GM10266 (cell line): ENCODE measurements around the gene KAT2B.

Experiments used
- DNase-seq: peaks from one replicate; pipeline ENCODE4 v3.0.0; 2012; ENCODE audit errors: extremely low spot score
- CTCF ChIP-seq: IDR thresholded peaks from 2 replicates; pipeline ENCODE4 v1.5.1; 2012; ENCODE audit warnings: mild to moderate bottlenecking, low read depth; ENCODE audit not compliant: control insufficient read depth, insufficient read depth; ENCODE audit errors: missing control alignments

Gene KAT2B

DNA sequence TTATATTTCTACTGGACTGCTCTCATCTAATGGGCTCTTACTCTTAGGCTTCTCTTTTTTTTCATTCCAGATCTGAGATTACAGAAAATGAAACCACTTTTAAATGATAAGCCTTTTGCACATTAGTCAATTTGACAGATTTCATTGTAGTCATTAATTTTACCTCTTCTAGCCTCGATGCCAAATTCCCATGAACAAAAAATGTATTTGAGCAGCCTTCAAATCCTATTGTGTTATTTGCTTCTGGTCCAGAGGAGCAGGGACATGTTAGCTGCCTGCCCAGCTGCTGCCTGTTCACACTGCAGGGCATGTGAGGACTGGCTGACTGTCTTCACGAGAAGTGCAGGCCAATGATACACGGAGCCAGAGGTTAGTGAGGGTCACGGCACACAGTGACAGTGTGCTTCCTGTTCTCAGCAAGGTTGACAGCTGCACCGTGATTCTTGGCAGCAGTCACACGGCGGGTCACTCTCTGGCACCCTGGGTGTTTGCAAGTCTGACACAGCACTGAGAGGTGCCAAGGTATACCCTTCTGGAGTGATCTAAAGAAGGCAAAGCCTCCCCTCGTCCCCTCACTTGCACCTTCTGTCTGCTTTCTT, 40.8 kb downstream of the KAT2B start:
- no peak for TF ChIP-seq CTCF
- peak; percentile 25 for DNase-seq

GRCh38 chr3:20083253-20083652, 43.0 kb downstream of the KAT2B start:
- DNase-seq: no peak
- TF ChIP-seq CTCF: no peak

GRCh38 chr3:20083953-20084352, 43.7 kb downstream of the KAT2B start:
- no peak for DNase-seq
- no peak for TF ChIP-seq CTCF

DNA sequence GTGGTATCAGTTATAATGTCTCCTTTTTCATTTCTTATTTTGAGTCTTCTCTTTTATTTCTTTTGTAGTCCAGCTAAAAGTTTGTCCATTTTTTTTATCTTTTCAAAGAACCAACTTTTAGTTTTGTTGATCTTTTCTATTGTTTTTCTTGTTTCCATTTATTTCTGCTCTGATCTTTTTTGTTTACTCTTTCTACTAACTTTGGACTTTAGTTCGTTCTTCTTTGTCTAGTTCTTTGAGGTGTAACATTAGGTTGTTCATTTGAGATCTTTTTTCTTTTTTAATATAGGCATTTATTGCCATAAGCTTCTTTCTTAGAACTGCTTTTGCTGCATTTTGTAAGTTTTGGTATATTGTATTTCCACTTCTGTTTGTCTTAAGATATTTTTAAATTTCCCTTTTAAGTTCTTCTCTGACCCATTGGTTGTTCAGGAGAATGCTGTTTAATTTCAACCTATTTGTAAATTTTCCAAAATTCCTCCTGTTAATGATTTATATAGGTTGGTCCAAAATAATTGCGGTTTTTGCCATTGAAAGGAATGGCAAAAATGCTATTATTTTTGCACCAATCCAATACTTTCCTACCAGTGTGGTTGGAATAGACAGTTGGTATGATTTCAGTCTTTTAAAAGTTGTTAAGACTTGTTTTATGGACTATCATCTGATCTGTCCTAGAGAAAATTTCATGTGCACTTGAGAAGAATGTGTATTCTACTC, 51.2 kb downstream of the KAT2B start:
- no peak for TF ChIP-seq CTCF
- no peak for DNase-seq

DNA sequence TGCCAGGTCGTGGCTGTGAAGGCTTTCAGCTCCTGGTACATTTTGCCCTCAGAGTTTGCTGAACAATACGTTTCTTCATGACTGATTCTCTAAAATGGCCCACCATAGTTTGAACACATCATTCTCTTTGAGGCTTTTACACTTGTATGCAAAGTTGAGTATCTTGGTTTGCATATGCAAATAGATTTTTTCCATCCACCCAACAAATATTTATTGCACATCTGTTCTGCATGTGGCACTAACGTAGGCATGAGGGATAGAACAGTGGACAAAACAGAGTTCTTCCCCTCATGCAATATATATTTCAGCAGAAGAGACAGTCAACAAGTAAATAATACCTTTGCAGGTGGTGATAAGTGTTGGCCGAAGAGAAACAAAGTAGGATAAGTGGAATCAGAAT, 55.2 kb downstream of the KAT2B start:
- DNase-seq: no peak

GRCh38 chr3:20096135-20096685, 56.0 kb downstream of the KAT2B start:
- TF ChIP-seq CTCF: no peak
- no peak for DNase-seq

More for the DNA sequence above, 55.2 kb downstream of the KAT2B start:
- TF ChIP-seq CTCF: no peak

DNA sequence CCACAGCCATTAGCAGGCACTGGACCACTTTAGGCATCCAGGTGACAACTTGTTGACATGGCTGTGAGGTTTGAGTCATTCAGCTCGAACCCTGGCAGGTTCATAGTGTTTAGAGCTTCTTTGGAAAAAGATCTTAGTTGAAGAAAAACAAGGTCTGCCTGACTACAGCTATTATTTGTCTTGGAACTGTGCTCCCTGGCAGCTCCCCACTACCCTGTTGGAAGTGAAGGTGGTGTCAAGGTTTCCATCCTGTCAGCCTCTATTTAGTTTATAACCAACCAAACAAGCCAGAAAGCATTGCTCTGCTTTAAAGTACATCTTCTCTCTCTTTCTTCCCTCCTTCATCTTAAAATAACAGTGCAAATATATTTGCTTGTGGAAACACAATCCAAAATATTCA, 56.8 kb downstream of the KAT2B start:
- TF ChIP-seq CTCF: no peak
- DNase-seq: no peak
